WTC11 (cell line): ENCODE data around the gene NUP62. TPM values are rescaled to one million over a fixed set of nuclear protein-coding genes. Genes with fewer than 3 reads are reported as not detected.

Source experiments
- ATAC-seq: fragments of 200-7000 bp; cut with Tn5 transposase; 2 replicates; pipeline ENCODE4 v1.10.0; 2021; ENCODE audit warnings: mild to moderate bottlenecking, moderate library complexity
- CTCF ChIA-PET: fragments of 300-600 bp; sonication (Branson Sonifier 250); formaldehyde crosslinking; loops from one replicate; lab custom pipeline; 2021; ENCODE audit warnings: antibody characterized with exemption; lab: Charles Lee
- POLR2A ChIA-PET: fragments of 350-600 bp; sonication (Branson Sonifier 250); formaldehyde crosslinking; loops from one replicate; lab custom pipeline; 2021; ENCODE audit warnings: antibody characterized with exemption; lab: Charles Lee
- DNase-seq: peaks from one replicate; pipeline ENCODE4 v3.0.0; 2021; ENCODE audit warnings: low spot score
- H3K27ac Mint-ChIP-seq: 2 replicates; pipeline ENCODE4 v1.8.0; 2021; ENCODE audit warnings: mixed read lengths
- H3K27me3 Mint-ChIP-seq: 2 replicates; pipeline ENCODE4 v1.8.0; 2021; ENCODE audit warnings: low read depth, mild to moderate bottlenecking, moderate library complexity, mixed read lengths
- H3K36me3 Mint-ChIP-seq: 2 replicates; pipeline ENCODE4 v1.8.0; 2021; ENCODE audit warnings: mixed read lengths
- H3K4me1 Mint-ChIP-seq: 2 replicates; pipeline ENCODE4 v1.8.0; 2022; ENCODE audit warnings: mixed read lengths
- H3K4me3 Mint-ChIP-seq: 2 replicates; pipeline ENCODE4 v1.8.0; 2021; ENCODE audit warnings: mild to moderate bottlenecking, moderate library complexity, mixed read lengths
- H3K9me3 Mint-ChIP-seq: 2 replicates; pipeline ENCODE4 v1.8.0; 2021; ENCODE audit warnings: mixed read lengths
- ESRRA ChIP-seq: sonication (generic); formaldehyde crosslinking; IDR thresholded peaks from 2 replicates; pipeline ENCODE4 v1.8.1; 2022; ENCODE audit warnings: mild to moderate bottlenecking, missing genetic modification reagents, borderline replicate concordance
- MXD4 ChIP-seq: fragments of 250-450 bp; sonication (Bioruptor Pico); IDR thresholded peaks from 2 replicates; pipeline ENCODE4 v1.8.0; 2021; ENCODE audit warnings: mild to moderate bottlenecking, moderate library complexity, borderline replicate concordance
- NFE2L1 ChIP-seq: sonication (generic); formaldehyde crosslinking; IDR thresholded peaks from 2 replicates; pipeline ENCODE4 v1.8.1; 2023; ENCODE audit warnings: missing genetic modification reagents
- RELA ChIP-seq: sonication (generic); formaldehyde crosslinking; IDR thresholded peaks from 2 replicates; pipeline ENCODE4 v1.8.1; 2022; ENCODE audit warnings: missing genetic modification reagents, mild to moderate bottlenecking, borderline replicate concordance
- ZNF138 ChIP-seq: sonication (generic); formaldehyde crosslinking; conservative IDR thresholded peaks from 2 replicates; pipeline ENCODE4 v1.8.1; 2022; ENCODE audit warnings: mild to moderate bottlenecking, moderate library complexity, missing genetic modification reagents
- ZNF219 ChIP-seq: sonication (generic); formaldehyde crosslinking; IDR thresholded peaks from 2 replicates; pipeline ENCODE4 v1.8.0; 2023; ENCODE audit warnings: missing genetic modification reagents, mild to moderate bottlenecking, borderline replicate concordance
- total RNA-seq: library from RNA; stranded (reverse); gene quantifications from 3 replicates; pipeline ENCODE4 v1.2.3, GENCODE V29; 2021
- TF ChIP-seq, protein P1 (sequence below): sonication (generic); formaldehyde crosslinking; IDR thresholded peaks from 2 replicates; pipeline ENCODE4 v1.8.0; 2023; ENCODE audit warnings: mild to moderate bottlenecking, missing genetic modification reagents
- TF ChIP-seq, protein P2 (sequence below): sonication (generic); formaldehyde crosslinking; IDR thresholded peaks from 2 replicates; pipeline ENCODE4 v1.8.0; 2022; ENCODE audit warnings: mild to moderate bottlenecking, missing genetic modification reagents
- TF ChIP-seq, protein P3 (sequence below): fragments of 250-450 bp; sonication (Bioruptor Pico); IDR thresholded peaks from 2 replicates; pipeline ENCODE4 v1.9.0; 2021; ENCODE audit warnings: moderate library complexity, mild to moderate bottlenecking, inconsistent platforms, borderline replicate concordance
- TF ChIP-seq, protein P4 (sequence below): fragments of 250-450 bp; sonication (Bioruptor Pico); IDR thresholded peaks from 2 replicates; pipeline ENCODE4 v1.9.0; 2021; ENCODE audit warnings: mild to moderate bottlenecking, borderline replicate concordance
- TF ChIP-seq, protein P5 (sequence below): sonication (generic); formaldehyde crosslinking; IDR thresholded peaks from 2 replicates; pipeline ENCODE4 v1.8.0; 2023; ENCODE audit warnings: missing genetic modification reagents, mild to moderate bottlenecking, borderline replicate concordance

Gene NUP62
- total RNA-seq, 1 experiment from 2014 or later: 87.1 TPM

DNA sequence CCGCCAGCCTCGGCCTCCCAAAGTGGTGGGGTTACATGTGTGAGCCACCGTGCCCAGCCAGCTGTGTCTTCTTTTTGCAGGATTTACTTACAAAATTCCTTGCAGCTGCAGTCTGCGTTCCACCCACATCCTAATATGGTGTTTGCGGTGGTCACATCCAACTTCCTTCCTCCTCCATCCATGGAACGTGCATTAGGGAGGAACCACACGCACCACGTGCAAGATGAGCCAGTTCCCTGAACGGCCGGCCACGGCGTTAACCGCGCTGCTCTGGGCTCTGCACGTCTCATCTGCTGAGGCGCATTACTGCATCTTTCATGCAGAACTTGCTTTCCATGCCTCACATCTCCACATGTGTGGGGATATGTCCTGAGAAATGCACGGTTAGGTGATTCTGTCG, 44.7 kb upstream of the NUP62 start (continued):
- TF ChIP-seq, protein P1, sequence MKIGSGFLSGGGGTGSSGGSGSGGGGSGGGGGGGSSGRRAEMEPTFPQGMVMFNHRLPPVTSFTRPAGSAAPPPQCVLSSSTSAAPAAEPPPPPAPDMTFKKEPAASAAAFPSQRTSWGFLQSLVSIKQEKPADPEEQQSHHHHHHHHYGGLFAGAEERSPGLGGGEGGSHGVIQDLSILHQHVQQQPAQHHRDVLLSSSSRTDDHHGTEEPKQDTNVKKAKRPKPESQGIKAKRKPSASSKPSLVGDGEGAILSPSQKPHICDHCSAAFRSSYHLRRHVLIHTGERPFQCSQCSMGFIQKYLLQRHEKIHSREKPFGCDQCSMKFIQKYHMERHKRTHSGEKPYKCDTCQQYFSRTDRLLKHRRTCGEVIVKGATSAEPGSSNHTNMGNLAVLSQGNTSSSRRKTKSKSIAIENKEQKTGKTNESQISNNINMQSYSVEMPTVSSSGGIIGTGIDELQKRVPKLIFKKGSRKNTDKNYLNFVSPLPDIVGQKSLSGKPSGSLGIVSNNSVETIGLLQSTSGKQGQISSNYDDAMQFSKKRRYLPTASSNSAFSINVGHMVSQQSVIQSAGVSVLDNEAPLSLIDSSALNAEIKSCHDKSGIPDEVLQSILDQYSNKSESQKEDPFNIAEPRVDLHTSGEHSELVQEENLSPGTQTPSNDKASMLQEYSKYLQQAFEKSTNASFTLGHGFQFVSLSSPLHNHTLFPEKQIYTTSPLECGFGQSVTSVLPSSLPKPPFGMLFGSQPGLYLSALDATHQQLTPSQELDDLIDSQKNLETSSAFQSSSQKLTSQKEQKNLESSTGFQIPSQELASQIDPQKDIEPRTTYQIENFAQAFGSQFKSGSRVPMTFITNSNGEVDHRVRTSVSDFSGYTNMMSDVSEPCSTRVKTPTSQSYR: no peak
- TF ChIP-seq NFE2L1 (CRISPR knock-in tag) (no peak), ESRRA (CRISPR knock-in tag) (no peak), ZNF138 (CRISPR knock-in tag) (no peak), ZNF219 (CRISPR knock-in tag) (no peak), MXD4 (CRISPR knock-in tag) (no peak)

DNA sequence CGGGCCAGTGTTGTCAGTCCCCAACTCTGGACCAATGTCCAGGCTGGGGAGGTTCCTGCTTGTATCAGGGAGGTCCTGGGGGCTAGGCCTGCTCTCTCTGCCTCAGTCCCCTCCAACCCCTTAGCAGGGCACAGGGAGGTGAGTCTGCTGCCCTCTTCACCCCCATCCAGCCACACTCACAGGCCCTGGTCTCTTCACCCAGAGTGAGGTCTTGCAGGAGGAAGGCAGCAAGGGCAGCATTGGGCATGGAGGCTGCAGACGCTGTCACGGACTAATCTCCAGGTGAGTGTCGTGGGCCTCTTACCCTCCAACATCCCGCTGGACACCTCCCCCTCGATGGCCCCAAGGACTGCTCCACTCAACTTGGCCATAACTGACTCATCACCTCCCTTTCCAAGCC, 43.5 kb upstream of the NUP62 start:
- ATAC-seq (no peak), DNase-seq (no peak)
- no peak for TF ChIP-seq RELA
- TF ChIP-seq, protein P2, sequence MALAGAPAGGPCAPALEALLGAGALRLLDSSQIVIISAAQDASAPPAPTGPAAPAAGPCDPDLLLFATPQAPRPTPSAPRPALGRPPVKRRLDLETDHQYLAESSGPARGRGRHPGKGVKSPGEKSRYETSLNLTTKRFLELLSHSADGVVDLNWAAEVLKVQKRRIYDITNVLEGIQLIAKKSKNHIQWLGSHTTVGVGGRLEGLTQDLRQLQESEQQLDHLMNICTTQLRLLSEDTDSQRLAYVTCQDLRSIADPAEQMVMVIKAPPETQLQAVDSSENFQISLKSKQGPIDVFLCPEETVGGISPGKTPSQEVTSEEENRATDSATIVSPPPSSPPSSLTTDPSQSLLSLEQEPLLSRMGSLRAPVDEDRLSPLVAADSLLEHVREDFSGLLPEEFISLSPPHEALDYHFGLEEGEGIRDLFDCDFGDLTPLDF: no peak
- TF ChIP-seq, protein P3, sequence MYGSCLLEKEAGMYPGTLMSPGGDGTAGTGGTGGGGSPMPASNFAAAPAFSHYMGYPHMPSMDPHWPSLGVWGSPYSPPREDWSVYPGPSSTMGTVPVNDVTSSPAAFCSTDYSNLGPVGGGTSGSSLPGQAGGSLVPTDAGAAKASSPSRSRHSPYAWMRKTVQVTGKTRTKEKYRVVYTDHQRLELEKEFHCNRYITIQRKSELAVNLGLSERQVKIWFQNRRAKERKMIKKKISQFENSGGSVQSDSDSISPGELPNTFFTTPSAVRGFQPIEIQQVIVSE (CRISPR knock-in tag): no peak
- TF ChIP-seq, protein P4, sequence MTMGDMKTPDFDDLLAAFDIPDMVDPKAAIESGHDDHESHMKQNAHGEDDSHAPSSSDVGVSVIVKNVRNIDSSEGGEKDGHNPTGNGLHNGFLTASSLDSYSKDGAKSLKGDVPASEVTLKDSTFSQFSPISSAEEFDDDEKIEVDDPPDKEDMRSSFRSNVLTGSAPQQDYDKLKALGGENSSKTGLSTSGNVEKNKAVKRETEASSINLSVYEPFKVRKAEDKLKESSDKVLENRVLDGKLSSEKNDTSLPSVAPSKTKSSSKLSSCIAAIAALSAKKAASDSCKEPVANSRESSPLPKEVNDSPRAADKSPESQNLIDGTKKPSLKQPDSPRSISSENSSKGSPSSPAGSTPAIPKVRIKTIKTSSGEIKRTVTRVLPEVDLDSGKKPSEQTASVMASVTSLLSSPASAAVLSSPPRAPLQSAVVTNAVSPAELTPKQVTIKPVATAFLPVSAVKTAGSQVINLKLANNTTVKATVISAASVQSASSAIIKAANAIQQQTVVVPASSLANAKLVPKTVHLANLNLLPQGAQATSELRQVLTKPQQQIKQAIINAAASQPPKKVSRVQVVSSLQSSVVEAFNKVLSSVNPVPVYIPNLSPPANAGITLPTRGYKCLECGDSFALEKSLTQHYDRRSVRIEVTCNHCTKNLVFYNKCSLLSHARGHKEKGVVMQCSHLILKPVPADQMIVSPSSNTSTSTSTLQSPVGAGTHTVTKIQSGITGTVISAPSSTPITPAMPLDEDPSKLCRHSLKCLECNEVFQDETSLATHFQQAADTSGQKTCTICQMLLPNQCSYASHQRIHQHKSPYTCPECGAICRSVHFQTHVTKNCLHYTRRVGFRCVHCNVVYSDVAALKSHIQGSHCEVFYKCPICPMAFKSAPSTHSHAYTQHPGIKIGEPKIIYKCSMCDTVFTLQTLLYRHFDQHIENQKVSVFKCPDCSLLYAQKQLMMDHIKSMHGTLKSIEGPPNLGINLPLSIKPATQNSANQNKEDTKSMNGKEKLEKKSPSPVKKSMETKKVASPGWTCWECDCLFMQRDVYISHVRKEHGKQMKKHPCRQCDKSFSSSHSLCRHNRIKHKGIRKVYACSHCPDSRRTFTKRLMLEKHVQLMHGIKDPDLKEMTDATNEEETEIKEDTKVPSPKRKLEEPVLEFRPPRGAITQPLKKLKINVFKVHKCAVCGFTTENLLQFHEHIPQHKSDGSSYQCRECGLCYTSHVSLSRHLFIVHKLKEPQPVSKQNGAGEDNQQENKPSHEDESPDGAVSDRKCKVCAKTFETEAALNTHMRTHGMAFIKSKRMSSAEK (CRISPR knock-in tag): no peak
- TF ChIP-seq, protein P5, sequence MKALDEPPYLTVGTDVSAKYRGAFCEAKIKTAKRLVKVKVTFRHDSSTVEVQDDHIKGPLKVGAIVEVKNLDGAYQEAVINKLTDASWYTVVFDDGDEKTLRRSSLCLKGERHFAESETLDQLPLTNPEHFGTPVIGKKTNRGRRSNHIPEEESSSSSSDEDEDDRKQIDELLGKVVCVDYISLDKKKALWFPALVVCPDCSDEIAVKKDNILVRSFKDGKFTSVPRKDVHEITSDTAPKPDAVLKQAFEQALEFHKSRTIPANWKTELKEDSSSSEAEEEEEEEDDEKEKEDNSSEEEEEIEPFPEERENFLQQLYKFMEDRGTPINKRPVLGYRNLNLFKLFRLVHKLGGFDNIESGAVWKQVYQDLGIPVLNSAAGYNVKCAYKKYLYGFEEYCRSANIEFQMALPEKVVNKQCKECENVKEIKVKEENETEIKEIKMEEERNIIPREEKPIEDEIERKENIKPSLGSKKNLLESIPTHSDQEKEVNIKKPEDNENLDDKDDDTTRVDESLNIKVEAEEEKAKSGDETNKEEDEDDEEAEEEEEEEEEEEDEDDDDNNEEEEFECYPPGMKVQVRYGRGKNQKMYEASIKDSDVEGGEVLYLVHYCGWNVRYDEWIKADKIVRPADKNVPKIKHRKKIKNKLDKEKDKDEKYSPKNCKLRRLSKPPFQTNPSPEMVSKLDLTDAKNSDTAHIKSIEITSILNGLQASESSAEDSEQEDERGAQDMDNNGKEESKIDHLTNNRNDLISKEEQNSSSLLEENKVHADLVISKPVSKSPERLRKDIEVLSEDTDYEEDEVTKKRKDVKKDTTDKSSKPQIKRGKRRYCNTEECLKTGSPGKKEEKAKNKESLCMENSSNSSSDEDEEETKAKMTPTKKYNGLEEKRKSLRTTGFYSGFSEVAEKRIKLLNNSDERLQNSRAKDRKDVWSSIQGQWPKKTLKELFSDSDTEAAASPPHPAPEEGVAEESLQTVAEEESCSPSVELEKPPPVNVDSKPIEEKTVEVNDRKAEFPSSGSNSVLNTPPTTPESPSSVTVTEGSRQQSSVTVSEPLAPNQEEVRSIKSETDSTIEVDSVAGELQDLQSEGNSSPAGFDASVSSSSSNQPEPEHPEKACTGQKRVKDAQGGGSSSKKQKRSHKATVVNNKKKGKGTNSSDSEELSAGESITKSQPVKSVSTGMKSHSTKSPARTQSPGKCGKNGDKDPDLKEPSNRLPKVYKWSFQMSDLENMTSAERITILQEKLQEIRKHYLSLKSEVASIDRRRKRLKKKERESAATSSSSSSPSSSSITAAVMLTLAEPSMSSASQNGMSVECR (CRISPR knock-in tag): no peak
- no peaks in the 10 kb centered on the region for H3K36me3 Mint-ChIP-seq
- POLR2A ChIA-PET: no interaction called here
- H3K4me1 Mint-ChIP-seq: no peaks in the 10 kb centered on the region
- no peak overlapping the region for H3K4me3 Mint-ChIP-seq
- no peaks in the 10 kb centered on the region for H3K27me3 Mint-ChIP-seq
- no peak overlapping the region for H3K27ac Mint-ChIP-seq
- H3K9me3 Mint-ChIP-seq: no peaks in the 10 kb centered on the region
- CTCF ChIA-PET: interaction anchor here (1.1 kb wide), 1 partner anchor 15 kb away, joined by 3 read pairs; no protein-coding TSS in a partner anchor
